Kidney capillary endothelial cell (primary cell): ENCODE measurements around the gene LAMA3.
A peak's percentile ranks its signal among the peaks of the same experiment; 100 is the strongest.

Experiments
- DNase-seq: peaks from one replicate; pipeline ENCODE4 v3.0.0-alpha.2; 2018; ENCODE audit warnings: low spot score

The LAMA3 gene

GRCh38 chr18:23970161-23971096, 281.2 kb downstream of the LAMA3 start:
- DNase-seq, result no peak

DNA sequence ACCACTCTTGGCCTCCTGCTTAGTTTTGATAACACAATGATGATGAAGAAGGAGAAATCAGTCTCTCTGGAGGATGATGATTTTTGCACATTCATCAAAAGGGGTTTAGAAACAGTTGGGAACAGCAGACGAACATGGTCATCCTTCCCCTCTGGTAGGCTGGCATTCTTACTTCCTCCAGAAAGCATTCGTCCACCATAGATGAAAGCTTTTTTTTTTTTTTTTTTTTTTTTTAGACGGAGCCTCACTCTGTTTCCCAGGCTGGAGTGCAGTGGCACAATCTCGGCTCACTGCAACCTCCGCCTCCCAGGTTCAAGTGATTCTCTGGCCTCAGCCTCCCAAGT, 281.8 kb downstream of the LAMA3 start:
- DNase-seq, result no peak

- no peak for DNase-seq
Measured at GRCh38 chr18:23971666-23972230, 282.5 kb downstream of the LAMA3 start.

DNA sequence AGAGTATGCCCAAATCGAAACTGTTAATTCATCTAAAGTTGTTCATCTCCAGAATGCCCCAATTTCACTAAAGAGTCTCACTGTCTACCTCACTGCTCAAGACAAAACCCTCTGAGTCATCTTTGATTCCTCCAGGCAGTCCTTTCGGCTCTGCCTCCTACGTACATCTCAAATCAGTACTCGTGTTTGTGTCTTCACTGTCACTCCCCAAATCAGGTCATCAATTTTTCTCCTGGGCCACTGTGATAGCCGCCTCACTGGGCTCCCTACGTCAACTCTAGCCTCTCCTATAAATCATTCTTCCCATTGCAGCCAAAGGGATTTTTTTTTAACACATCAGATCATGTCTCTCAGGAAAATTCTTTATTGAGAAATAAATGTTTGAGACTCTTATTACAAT, 283.2 kb downstream of the LAMA3 start:
- no peak for DNase-seq

GRCh38 chr18:23977103-23977502, 287.9 kb downstream of the LAMA3 start:
- no peak for DNase-seq

GRCh38 chr18:23977719-23978483, 288.6 kb downstream of the LAMA3 start:
- DNase-seq, result no peak

DNA sequence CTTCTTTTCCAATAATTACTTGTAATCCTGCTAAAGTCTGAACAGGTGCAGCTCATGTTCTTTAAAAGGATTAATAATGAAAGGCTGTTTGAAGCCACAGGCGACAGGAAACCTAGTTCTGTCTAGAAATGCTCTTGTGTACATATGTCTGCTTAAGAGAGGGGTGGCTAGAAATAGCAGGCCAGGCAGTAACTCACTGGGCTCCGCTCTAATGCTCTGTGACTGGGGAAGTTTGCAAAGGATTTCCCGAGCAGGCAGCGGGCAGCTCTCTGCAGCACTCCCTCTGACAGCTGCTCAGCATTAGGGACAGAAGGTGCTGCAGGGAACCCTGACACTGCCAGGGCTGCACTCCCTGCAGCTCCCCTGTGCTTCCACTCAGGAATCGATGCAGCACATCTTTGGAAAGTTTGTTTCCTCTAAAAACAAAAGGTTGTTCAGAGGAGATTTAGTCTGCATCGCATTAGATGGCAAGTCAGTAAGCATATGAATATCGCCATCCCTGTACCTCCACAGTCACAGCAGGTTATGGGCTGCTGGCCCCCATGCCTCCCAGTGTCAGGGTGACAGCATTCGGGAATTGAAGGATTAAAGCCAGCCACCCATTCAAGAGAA, 292.2 kb downstream of the LAMA3 start:
- DNase-seq, result no peak

DNA sequence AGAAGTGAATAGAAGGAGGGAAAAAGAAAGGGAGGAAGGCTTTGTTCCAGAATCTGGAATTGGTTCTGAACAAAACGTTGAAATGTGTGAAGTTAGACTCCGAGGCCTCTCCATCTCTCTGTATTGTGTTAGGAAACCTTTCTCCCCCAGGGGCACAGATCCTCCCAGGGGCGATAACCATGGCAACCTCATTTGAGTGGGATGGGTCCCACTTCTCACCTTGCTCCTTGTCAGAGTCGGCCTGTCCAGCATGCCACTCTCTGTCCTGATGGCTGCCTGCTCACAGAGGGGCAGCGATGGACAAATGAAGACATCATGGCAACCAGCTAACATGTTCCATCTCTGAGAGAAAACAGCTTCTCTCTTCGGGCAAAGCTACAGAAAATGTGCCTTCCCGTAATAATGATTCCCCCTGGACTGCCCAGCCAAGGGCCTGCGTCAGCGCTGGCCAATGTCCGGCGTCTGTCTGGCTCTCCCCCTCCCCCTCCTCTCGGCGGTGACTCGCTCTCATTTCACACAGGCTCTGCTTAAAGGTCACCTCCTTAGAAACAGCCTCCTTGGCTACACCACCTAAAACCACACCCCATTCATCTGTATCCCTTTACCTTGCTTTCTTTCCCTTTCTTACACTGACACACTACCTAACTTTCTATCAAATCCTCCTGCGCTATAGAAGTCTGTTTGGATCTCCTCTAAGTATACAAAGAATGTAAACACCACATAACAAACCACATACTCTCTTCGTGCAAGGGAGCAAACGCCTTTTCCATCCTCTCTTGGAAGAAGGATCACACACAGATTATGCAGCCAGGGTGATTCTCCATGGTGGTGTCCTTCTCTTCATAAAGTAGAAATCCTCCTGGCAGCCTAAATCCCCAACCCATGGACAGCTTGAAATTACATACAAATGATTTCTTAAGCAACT, 293.2 kb downstream of the LAMA3 start:
- DNase-seq, result peak; percentile 50

DNA sequence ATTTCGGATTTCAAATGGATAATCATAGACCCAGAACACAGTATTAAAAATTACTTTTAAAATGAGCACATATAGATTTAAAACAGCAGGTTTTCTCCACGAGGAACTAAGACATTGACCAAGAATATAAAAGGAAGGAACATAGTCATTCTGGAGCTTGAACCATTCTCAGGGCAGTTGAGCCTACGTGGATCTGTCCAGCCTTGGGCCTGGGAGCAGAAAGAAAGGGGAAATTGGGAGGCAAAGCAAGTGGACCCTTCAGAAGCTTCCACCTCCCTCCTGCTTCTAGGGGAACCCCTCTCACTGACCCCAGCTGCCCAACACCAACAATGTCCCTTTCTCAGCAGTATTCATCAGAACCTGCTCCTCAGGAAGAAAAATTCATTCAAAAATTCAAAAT, 293.9 kb downstream of the LAMA3 start:
- DNase-seq, result no peak

- no peak for DNase-seq
Measured at GRCh38 chr18:23986600-23987359, 297.5 kb downstream of the LAMA3 start.

GRCh38 chr18:23990474-23991410, 301.5 kb downstream of the LAMA3 start:
- no peak for DNase-seq

DNA sequence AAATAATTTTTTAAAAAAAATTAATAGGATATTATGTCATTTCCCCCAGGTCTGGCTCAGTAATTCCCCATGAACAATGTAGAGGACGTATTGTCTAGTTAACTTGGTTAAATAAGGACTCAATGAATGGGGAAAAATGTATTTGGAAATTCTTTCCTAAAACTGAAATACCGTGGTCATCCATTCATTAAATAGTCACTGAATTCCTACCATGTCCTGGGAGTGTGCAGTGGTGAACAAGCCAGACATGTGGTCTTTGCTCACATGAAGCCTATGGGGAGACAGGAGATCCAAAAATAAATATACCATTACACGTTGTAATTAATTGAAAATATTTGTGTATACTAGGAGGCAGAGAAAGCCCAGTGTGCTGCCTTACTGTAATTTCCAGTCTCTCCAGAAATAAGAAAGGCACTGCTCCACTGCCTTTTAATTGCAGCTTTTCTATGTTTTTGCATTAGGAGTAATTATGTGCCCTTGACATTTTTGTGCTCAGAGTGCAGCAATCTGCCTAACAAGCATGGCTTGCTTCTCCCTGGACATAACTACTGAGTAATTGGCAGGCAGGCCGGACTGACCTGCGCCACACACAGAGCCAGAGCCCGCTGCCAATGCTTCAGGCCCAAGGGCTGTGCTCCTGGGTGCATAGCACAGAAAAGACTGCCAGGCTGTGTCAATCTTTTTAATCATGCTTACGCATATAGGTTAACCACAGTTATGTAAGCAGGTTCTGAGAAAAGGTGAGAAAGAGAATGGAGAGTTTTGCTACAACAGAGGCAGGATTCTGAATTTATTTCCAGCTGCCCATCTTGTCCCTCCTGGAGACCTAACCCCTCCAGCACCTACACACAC, 303.1 kb downstream of the LAMA3 start:
- no peak for DNase-seq

- DNase-seq, result no peak
Measured at GRCh38 chr18:23992941-23993280, 303.7 kb downstream of the LAMA3 start.

GRCh38 chr18:23994361-23994902, 305.2 kb downstream of the LAMA3 start:
- no peak for DNase-seq

GRCh38 chr18:23995180-23995579, 305.9 kb downstream of the LAMA3 start:
- DNase-seq, result no peak

- DNase-seq, result no peak
Measured at GRCh38 chr18:23998018-23998417, 308.8 kb downstream of the LAMA3 start.

GRCh38 chr18:23998820-23999219, 309.6 kb downstream of the LAMA3 start:
- no peak for DNase-seq
